Upper lobe of right lung (tissue), 1 donor: ENCODE data around the gene ACCS. TPM values are rescaled to one million over a fixed set of nuclear protein-coding genes. Genes with fewer than 3 reads are reported as not detected.

Experiments
- ATAC-seq: fragments of 200-7000 bp; cut with Tn5 transposase; one replicate; pipeline ENCODE4 v1.9.1; 2020; ENCODE audit warnings: mild to moderate bottlenecking, moderate library complexity
- DNase-seq: peaks from one replicate; pipeline ENCODE4 v3.0.0-alpha.2; 2020
- H3K27ac ChIP-seq: fragments of 200-600 bp; one replicate; pipeline ENCODE4 v1.8.0; 2022
- H3K27me3 ChIP-seq: fragments of 200-600 bp; one replicate; pipeline ENCODE4 v1.8.0; 2022; ENCODE audit warnings: mild to moderate bottlenecking
- H3K36me3 ChIP-seq: fragments of 200-600 bp; one replicate; pipeline ENCODE4 v1.8.0; 2022
- H3K4me1 ChIP-seq: fragments of 200-600 bp; one replicate; pipeline ENCODE4 v1.8.0; 2022
- H3K4me3 ChIP-seq: fragments of 200-600 bp; one replicate; pipeline ENCODE4 v1.8.0; 2022; ENCODE audit warnings: mild to moderate bottlenecking
- H3K9me3 ChIP-seq: fragments of 200-600 bp; one replicate; pipeline ENCODE4 v1.8.0; 2022
- CTCF ChIP-seq: fragments of 200-600 bp; IDR thresholded peaks from one replicate; pipeline ENCODE4 v1.8.0; 2022; ENCODE audit warnings: antibody characterized with exemption
- intact Hi-C: fragments of 100-400 bp; cut with DNase I; formaldehyde crosslinking; loops from one replicate; pipeline ENCODE4 v1.11.0; 2022
- total RNA-seq: library from RNA; stranded (reverse); fragmentation: NEBNext Ultra II Directional; extraction: Animal tissue kit (Norgen Biotek cat#: 25700); gene quantifications from one replicate; pipeline ENCODE4 v1.2.1, GENCODE V29; 2021
- donor health status: DM: no; HTN: yes; CAD: no; lungs with severe emphysema.

ACCS gene
- total RNA-seq, 1 donor from 2014 or later: 32.2 TPM

- intact Hi-C loops: no loop called here
- no peak for ATAC-seq
- Histone ChIP-seq H3K4me3 (no peak overlapping the region), H3K4me1 (peaks cover 5% of the 10 kb centered on the region), H3K27me3 (no peaks in the 10 kb centered on the region), H3K27ac (no peak overlapping the region), H3K36me3 (peaks cover 36% of the 10 kb centered on the region), H3K9me3 (no peaks in the 10 kb centered on the region)
- DNase-seq: no peak
- no peak for TF ChIP-seq CTCF
Observed at GRCh38 chr11:44113572-44113971, 47.5 kb downstream of the ACCS start.

GRCh38 chr11:44116234-44116830 is 50.3 kb downstream of the ACCS start:
- peak; percentile 56 for ATAC-seq
- Histone ChIP-seq H3K4me3 (no peak overlapping the region), H3K27ac (no peak overlapping the region), H3K36me3 (peaks cover 21% of the 10 kb centered on the region), H3K9me3 (no peaks in the 10 kb centered on the region), H3K27me3 (no peaks in the 10 kb centered on the region), H3K4me1 (peaks cover 5% of the 10 kb centered on the region)
- DNase-seq: no peak
- TF ChIP-seq CTCF: no peak
- intact Hi-C loops: no loop called here

GRCh38 chr11:44120169-44120568 is 54.1 kb downstream of the ACCS start:
- Histone ChIP-seq H3K4me3 (no peak overlapping the region), H3K9me3 (no peaks in the 10 kb centered on the region), H3K27me3 (no peaks in the 10 kb centered on the region), H3K27ac (no peak overlapping the region), H3K36me3 (peaks cover 14% of the 10 kb centered on the region), H3K4me1 (peaks cover 5% of the 10 kb centered on the region)
- ATAC-seq (no peak), DNase-seq (no peak)
- intact Hi-C loops: no loop called here
- peak; percentile 26 for TF ChIP-seq CTCF

GRCh38 chr11:44125598-44125997 is 59.5 kb downstream of the ACCS start:
- no peak for TF ChIP-seq CTCF
- no peaks in the 10 kb centered on the region for H3K27me3 ChIP-seq
- no peak overlapping the region for H3K4me3 ChIP-seq
- H3K4me1 ChIP-seq: no peaks in the 10 kb centered on the region
- intact Hi-C loops: no loop called here
- H3K27ac ChIP-seq: no peak overlapping the region
- H3K9me3 ChIP-seq: no peaks in the 10 kb centered on the region
- H3K36me3 ChIP-seq: peaks cover 62% of the 10 kb centered on the region
- ATAC-seq (no peak), DNase-seq (no peak)

GRCh38 chr11:44126304-44126703 is 60.2 kb downstream of the ACCS start:
- no peak for DNase-seq
- H3K27me3 ChIP-seq: no peaks in the 10 kb centered on the region
- H3K36me3 ChIP-seq: peaks cover 70% of the 10 kb centered on the region
- H3K27ac ChIP-seq: no peak overlapping the region
- no peaks in the 10 kb centered on the region for H3K9me3 ChIP-seq
- intact Hi-C loops: no loop called here
- no peak overlapping the region for H3K4me3 ChIP-seq
- no peak for TF ChIP-seq CTCF
- no peaks in the 10 kb centered on the region for H3K4me1 ChIP-seq
- no peak for ATAC-seq

- no peak for DNase-seq
- Histone ChIP-seq H3K36me3 (peaks cover 78% of the 10 kb centered on the region), H3K4me3 (no peak overlapping the region)
Observed at GRCh38 chr11:44127130-44127529, 61.1 kb downstream of the ACCS start.

More at GRCh38 chr11:44127130-44127529, 61.1 kb downstream of the ACCS start:
- no peaks in the 10 kb centered on the region for H3K27me3 ChIP-seq
- H3K9me3 ChIP-seq: no peaks in the 10 kb centered on the region
- H3K4me1 ChIP-seq: no peaks in the 10 kb centered on the region
- no peak for ATAC-seq
- H3K27ac ChIP-seq: no peak overlapping the region
- intact Hi-C loops: no loop called here
- TF ChIP-seq CTCF: no peak
